ENCODE measurements around the gene ZNF362. TPM values are rescaled to one million over a fixed set of nuclear protein-coding genes. Genes with fewer than 3 reads are reported as not detected.

Gene ZNF362
- total and polyA plus RNA-seq, 2 experiments from 2014 or later, result 9.7 to 26.0 TPM

GRCh38 chr1:33349778-33350610 lies 93.7 kb downstream of the ZNF362 start:
- Histone ChIP-seq H3K79me2 (ENCODE audit: insufficient read depth) (peaks cover 47% of the 10 kb centered on the region), H3K27me3 (replicated peaks; ENCODE audit: insufficient read depth) (no peaks in the 10 kb centered on the region), H3K9me3 (ENCODE audit: low read depth) (no peaks in the 10 kb centered on the region), H3K9me2 (ENCODE audit: insufficient read depth) (no peaks in the 10 kb centered on the region), H4K20me1 (ENCODE audit: insufficient read depth) (peaks cover 7% of the 10 kb centered on the region; the same call in 1 of the 2 replicates), H3K4me3 (peak overlapping the region; percentile 84), H3K4me1 (ENCODE audit: insufficient read depth) (peaks cover 30% of the 10 kb centered on the region), H3F3A (ENCODE audit: insufficient read depth) (peaks cover 46% of the 10 kb centered on the region), H3K36me3 (ENCODE audit: low read depth) (peaks cover 7% of the 10 kb centered on the region; the same call in 1 of the 2 replicates), H3K27ac (peak overlapping the region; percentile 22; the same call in 1 of the 2 replicates), H2AFZ (peak overlapping the region; percentile 90), H3K4me2 (ENCODE audit: unreplicated experiment) (peak overlapping the region; percentile 87), H3K9ac (peak overlapping the region; percentile 78)
- TF ChIP-seq EZH2 (IDR thresholded peaks at IDR 0.05; ENCODE audit: insufficient read depth, poor library complexity, severe bottlenecking), result no peak
- no peak for TF ChIP-seq EZH2phosphoT487 (IDR thresholded peaks at IDR 0.05; ENCODE audit: insufficient read depth, low read depth)
- in situ Hi-C loops (cut with MboI), result loop anchor here (25.0 kb wide), 1 partner anchor 138 kb away; no protein-coding TSS in a partner anchor
- WGBS, 2 experiments (ENCODE audit: low coverage in 1 of 2, low lambda C conversion rate in 2 of 2, missing lambda C conversion rate in 2 of 2), result 1 to 2% methylated on average over 48 to 72 of the region's 104 CpGs
- DNase-seq, result peak; percentile 93

MicroRNAs within 50 kb of the gene (microRNA counts, 767-probe panel; counts per million panel counts)
- microRNA hsa-miR-3605-5p, result 447 counts per million, percentile 86 among the panel's probes with 10 or more counts

Small RNA genes within 50 kb of the gene (microRNA-seq; reads per million reads assigned to microRNA genes)
- 26.1 reads per million, percentile 32 among the genes with 10 or more reads in this experiment for gene MIR3605 (ENCODE audit: borderline number of aligned reads)

Small RNA genes within 50 kb of the gene (small RNA-seq; reads per million reads assigned to genes)
- gene RN7SKP16 (ENCODE audit: low read depth, low replicate concordance), result 0.19 reads per million

Other genes with a start within 250 kb of the ZNF362 start
- gene AK2, start 219.6 kb upstream of the ZNF362 start, total RNA-seq (2014; rRNA removed; shearing (Covaris generic)), result 130 and 134 TPM in 2 replicates
- gene AK2, start 219.6 kb upstream of the ZNF362 start, polyA plus RNA-seq (2016; fragmentation: Nextera tagmentation; extraction: Ambion mirVana), result 173 and 179 TPM in 2 replicates
- 1.5 and 4.4 TPM in 2 replicates for gene AZIN2, start 175.3 kb upstream of the ZNF362 start, total RNA-seq (2014; rRNA removed; shearing (Covaris generic))
- 2.8 and 4.4 TPM in 2 replicates for gene AZIN2, start 175.3 kb upstream of the ZNF362 start, polyA plus RNA-seq (2016; fragmentation: Nextera tagmentation; extraction: Ambion mirVana)
- 2.0 and 2.6 TPM in 2 replicates for gene TRIM62, start 74.4 kb upstream of the ZNF362 start, total RNA-seq (2014; rRNA removed; shearing (Covaris generic))
- 1.5 and 2.0 TPM in 2 replicates for gene TRIM62, start 74.4 kb upstream of the ZNF362 start, polyA plus RNA-seq (2016; fragmentation: Nextera tagmentation; extraction: Ambion mirVana)
- not detected in 2 replicates for gene A3GALT2, start 64.6 kb downstream of the ZNF362 start, total RNA-seq (2014; rRNA removed; shearing (Covaris generic))
- not detected in 2 replicates for gene A3GALT2, start 64.6 kb downstream of the ZNF362 start, polyA plus RNA-seq (2016; fragmentation: Nextera tagmentation; extraction: Ambion mirVana)
- gene PHC2, start 174.6 kb downstream of the ZNF362 start, total RNA-seq (2014; rRNA removed; shearing (Covaris generic)), result 74.7 and 82.2 TPM in 2 replicates
- gene PHC2, start 174.6 kb downstream of the ZNF362 start, polyA plus RNA-seq (2016; fragmentation: Nextera tagmentation; extraction: Ambion mirVana), result 15.1 and 15.4 TPM in 2 replicates
- gene ZSCAN20, start 216.2 kb downstream of the ZNF362 start, total RNA-seq (2014; rRNA removed; shearing (Covaris generic)), result 4.6 and 9.5 TPM in 2 replicates
- 1.3 and 1.7 TPM in 2 replicates for gene ZSCAN20, start 216.2 kb downstream of the ZNF362 start, polyA plus RNA-seq (2016; fragmentation: Nextera tagmentation; extraction: Ambion mirVana)